Measurements from ENCODE around the gene CLASP1. TPM values are rescaled to one million over a fixed set of nuclear protein-coding genes. Genes with fewer than 3 reads are reported as not detected.

Gene CLASP1
- total RNA-seq, 1 experiment from 2014 or later, result 45.9 TPM

- Histone ChIP-seq H2BK5ac (ENCODE audit: insufficient read length, low read length) (no peak overlapping the region), H2BK20ac (ENCODE audit: low read depth, low read length, poor library complexity, severe bottlenecking) (no peak overlapping the region), H3K4me2 (ENCODE audit: insufficient read depth, insufficient read length, low read length) (no peak overlapping the region), H3K79me2 (ENCODE audit: insufficient read depth, low read length) (peaks cover 7% of the 10 kb centered on the region; the same call in 1 of the 2 replicates), H3K9ac (ENCODE audit: extremely low read depth, insufficient read length, low read length) (no peak overlapping the region), H2BK15ac (ENCODE audit: low read depth, low read length) (no peak overlapping the region), H4K20me1 (ENCODE audit: control insufficient read depth, insufficient read depth, insufficient read length) (no peaks in the 10 kb centered on the region), H3K23me2 (ENCODE audit: insufficient read length, low read depth, low read length, poor library complexity, severe bottlenecking) (no peaks in the 10 kb centered on the region), H3K27me3 (ENCODE audit: insufficient read depth, low read length) (no peaks in the 10 kb centered on the region), H2BK120ac (ENCODE audit: low read depth, low read length, poor library complexity, severe bottlenecking) (no peak overlapping the region), H3K14ac (ENCODE audit: insufficient read depth, low read length) (no peak overlapping the region), H3K79me1 (ENCODE audit: insufficient read depth, low read depth, low read length, poor library complexity, severe bottlenecking) (no peaks in the 10 kb centered on the region), H4K5ac (ENCODE audit: insufficient read length, low read depth, low read length) (no peak overlapping the region), H3T11ph (ENCODE audit: low read length) (no peak overlapping the region), H3K18ac (ENCODE audit: insufficient read length, low read depth, low read length) (no peak overlapping the region), H2AFZ (ENCODE audit: low read length) (no peak overlapping the region), H3K4ac (ENCODE audit: low read depth, low read length) (no peak overlapping the region), H4K8ac (replicated peaks; ENCODE audit: insufficient read length, low read depth, low read length) (no peak overlapping the region), H2BK12ac (ENCODE audit: insufficient read length, low read depth, low read length) (no peak overlapping the region), H3K9me3 (ENCODE audit: control insufficient read depth, low read depth, low read length) (no peaks in the 10 kb centered on the region), H3K27ac (ENCODE audit: insufficient read length, low read depth, low read length) (no peak overlapping the region), H3K23ac (ENCODE audit: insufficient read length, low read depth, low read length) (no peak overlapping the region), H3K56ac (ENCODE audit: insufficient read length, low read depth, low read length) (no peak overlapping the region), H2AK5ac (ENCODE audit: insufficient read length, low read length) (no peak overlapping the region), H3K4me1 (ENCODE audit: insufficient read depth, low read length) (no peaks in the 10 kb centered on the region; the same call in 1 of the 2 replicates), H4K91ac (ENCODE audit: insufficient read length, low read depth, low read length) (no peak overlapping the region)
- Mint-ChIP-seq H3K4me3 (no peak overlapping the region), H3K36me3 (ENCODE audit: insufficient read depth in 1 of 3, low read depth in 3 of 3) (no peaks in the 10 kb centered on the region), H3K27ac (peak overlapping the region in 1 of 3 experiments; percentile 62; a peak in 2 of 7 replicates), H3K4me1 (peaks cover 18 to 20% of the 10 kb centered on the region in 2 experiments), H3K9me3 (no peaks in the 10 kb centered on the region), H3K27me3 (ENCODE audit: low read depth) (no peaks in the 10 kb centered on the region)
- TF ChIP-seq, protein P1, sequence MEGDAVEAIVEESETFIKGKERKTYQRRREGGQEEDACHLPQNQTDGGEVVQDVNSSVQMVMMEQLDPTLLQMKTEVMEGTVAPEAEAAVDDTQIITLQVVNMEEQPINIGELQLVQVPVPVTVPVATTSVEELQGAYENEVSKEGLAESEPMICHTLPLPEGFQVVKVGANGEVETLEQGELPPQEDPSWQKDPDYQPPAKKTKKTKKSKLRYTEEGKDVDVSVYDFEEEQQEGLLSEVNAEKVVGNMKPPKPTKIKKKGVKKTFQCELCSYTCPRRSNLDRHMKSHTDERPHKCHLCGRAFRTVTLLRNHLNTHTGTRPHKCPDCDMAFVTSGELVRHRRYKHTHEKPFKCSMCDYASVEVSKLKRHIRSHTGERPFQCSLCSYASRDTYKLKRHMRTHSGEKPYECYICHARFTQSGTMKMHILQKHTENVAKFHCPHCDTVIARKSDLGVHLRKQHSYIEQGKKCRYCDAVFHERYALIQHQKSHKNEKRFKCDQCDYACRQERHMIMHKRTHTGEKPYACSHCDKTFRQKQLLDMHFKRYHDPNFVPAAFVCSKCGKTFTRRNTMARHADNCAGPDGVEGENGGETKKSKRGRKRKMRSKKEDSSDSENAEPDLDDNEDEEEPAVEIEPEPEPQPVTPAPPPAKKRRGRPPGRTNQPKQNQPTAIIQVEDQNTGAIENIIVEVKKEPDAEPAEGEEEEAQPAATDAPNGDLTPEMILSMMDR (conservative IDR thresholded peaks at IDR 0.05), result no peak
- DNase-seq, result no peak
- no CpG with 5 or more reads among the region's 9 CpGs for WGBS (ENCODE audit: extremely low coverage, insufficient read length, low lambda C conversion rate)
Observed at GRCh38 chr2:121536850-121537557, 112.3 kb downstream of the CLASP1 start.

All from H9 (cell line).